Activated T-helper 9 cell treated with anti-CD3 and anti-CD28 coated beads, Interleukin-2, amount 50 U/mL, for 16 hours (primary cell): ENCODE results near the gene EVC.
"Not testable (repeated sequence)": the region's sequence is repeated elsewhere in the genome, so short reads cannot be mapped to it uniquely, and the experiment has no call there.

Source experiments
- DNase-seq: peaks from one replicate; pipeline ENCODE4 v3.0.0-alpha.2; 2020; ENCODE audit warnings: low read depth

Gene EVC

DNA sequence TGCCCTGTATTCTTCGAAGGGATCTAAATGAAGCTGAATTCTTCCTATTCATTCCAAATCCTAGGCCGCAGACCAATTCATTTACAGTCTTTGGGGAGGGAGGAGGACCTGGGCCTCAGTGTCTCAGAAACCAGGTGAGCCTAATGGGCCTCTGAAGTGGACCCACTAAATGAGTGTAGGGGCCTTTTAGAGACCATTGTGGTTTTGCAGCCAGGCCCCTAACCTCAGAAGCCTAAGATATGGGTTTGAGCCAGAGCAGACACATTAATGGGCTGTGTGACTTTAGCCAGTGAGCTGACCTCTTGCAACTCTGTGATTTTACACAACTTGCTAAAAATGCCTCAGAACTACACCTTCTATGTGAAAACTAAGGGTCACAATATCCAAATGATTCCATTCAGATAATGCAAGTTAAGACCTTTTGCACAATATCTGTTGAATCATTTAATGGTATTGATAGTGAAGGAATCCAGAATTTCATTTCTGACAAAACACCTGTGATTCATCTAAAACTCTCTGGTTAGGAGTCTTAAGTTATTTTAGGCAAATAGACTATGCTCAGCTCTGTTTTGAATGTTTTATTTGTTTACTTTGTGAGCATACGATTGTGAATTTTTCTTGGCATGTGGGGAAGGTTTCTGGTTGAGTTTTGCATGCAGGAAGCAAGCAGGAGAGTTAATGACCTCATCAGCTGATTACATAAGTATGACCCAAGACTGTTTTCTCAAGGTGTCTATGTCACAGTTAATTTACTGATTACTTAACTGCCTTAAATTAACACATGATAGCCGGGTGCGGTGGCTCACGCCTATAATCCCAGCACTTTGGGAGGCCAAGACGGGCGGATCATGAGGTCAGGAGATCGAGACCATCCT, 75.0 kb downstream of the EVC start:
- DNase-seq = no peak

DNA sequence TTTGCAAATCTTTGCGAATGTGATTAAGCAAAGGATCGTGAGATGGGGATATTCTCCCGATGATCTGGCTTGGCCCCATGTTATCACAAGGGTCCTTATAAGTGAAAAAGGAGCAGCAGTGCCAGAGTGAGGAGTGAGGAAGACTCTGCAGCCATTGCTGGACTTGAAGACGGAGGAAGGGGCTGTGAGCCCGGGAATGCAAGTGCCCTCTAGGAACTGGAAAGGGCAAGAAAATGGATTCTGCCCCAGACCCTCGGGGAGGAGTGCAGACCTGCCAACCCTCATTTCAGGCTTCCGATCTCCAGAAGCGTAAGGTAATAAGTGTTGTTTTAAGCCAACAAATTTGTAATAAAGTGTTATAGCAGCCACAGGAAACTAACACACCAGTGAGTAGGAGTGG, 76.3 kb downstream of the EVC start:
- no peak for DNase-seq

DNA sequence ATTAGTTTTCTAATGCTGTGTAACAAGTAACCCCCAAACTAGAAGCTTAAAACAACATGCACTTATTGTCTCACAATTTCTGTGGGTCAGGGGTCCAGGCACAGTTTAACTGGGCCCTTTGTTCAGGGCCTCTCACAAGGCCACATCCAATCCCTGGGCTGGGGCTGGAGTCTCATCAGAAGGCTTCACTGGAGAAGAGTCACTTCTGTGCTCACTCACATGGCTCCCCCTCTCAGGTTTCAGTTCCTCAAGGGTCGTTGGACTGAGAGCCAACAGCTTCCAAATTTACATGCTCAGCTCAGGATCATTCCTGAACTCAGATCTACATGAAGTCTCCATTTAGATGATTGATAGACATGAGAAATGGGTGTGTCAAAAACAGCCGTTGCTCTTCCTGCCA, 77.1 kb downstream of the EVC start:
- DNase-seq = no peak

DNA sequence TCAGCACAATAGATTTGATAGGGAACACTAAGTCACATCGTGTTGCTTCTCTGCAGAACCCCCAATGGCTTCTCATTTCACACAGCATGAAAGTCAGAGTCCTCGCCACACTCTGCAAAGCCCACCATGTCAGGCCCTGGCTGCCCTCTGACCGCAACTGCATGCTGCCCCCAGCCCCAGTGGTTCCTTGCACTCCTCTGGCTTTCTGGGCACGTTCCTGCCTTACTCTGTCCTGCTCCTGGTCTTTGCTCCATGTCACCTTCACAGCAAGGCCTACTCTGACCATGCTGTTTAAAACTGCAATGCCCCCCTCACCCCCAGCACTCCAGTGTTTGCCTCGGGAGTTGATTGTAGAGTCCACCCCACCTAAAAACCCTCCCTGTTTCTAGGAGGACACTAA, 78.1 kb downstream of the EVC start:
- DNase-seq = no peak

DNA sequence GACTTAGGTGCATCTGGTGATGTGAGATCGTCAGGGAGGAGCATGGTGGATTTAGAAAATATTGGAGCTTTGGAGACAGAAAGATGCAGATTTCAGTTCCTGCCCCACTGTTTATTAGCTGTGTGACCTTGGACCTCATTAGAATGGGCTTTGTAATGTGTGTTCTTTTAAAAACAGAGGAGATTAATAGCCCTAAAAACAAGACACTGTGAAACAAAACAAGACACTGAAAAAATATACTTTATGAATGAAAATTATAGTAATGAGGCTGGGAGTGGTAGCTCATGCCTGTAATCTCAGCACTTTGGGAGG, 79.5 kb downstream of the EVC start:
- DNase-seq = no peak

DNA sequence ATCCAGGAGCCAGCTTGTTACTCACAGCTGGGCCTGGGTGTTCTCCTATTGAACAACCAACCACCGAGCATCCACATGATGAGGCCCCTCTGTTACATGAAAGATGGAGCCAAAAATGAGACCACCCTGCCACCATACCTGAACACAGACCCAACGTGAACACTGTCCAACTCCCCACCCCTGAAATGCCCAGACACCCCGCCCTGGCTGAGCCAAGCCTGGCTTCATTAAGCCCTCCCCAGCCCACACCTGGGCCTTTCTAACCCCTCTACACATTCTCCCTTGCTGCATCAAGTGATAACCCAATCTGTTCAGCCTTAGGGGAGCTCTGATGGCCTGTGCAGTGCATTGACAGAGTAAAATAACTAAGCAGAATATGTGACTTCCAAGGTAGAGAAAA, 80.7 kb downstream of the EVC start:
- DNase-seq = no peak

DNA sequence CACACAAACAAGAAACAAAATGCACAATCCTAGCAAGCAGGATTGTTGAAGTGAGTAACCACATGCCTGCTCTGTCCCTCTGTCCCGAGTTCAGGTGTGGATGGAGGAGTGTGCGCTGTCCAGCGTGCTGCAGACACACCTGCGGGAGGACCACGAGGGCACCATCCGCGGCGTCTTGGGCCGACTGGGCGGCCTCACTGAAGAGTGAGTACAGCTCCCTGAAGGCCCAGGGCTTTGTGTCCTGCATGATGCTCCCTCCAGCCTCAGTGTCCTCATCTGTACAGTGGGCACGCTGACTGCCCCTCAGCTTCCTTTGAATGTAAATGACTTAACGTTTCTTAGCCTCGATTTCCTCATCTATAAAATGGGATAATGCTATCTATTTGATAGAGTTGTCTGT, 82.5 kb downstream of the EVC start:
- DNase-seq = no peak

DNA sequence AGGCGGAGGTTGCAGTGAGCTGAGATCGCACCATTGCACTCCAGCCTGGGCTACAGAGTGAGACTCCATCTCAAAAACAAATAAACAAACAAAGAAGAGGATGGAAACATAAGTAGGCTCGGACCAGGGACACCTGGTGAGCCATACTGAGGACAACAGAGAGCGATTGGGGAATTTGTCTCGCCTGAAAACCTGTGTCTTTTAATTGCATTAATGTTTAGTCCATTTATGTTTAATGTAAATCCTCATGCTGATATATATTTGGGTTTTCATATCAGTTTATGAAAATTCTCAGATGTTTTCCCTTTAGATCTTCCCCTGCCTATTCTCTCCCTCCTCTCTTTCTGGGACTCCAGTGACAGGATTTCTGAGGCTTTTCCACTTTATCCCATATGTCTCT, 84.6 kb downstream of the EVC start:
- DNase-seq = no peak

DNA sequence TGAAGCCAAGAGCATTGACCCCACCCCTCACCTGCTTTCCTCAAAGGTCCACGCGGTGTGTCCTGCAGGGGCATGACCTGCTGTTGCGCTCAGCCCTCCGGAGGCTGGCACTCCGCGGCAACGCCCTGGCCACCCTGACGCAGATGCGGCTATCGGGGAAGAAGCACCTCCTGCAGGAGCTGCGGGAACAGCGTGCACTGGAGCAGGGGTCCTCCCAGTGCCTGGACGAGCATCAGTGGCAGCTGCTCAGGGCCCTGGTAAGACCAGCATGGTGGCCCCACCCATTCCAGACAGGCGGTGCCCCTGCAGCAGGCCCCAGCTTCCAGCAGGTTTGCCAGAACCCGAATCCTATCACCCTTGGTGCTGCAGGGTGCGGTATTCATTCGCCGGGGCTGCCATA, 86.0 kb downstream of the EVC start:
- no peak for DNase-seq

DNA sequence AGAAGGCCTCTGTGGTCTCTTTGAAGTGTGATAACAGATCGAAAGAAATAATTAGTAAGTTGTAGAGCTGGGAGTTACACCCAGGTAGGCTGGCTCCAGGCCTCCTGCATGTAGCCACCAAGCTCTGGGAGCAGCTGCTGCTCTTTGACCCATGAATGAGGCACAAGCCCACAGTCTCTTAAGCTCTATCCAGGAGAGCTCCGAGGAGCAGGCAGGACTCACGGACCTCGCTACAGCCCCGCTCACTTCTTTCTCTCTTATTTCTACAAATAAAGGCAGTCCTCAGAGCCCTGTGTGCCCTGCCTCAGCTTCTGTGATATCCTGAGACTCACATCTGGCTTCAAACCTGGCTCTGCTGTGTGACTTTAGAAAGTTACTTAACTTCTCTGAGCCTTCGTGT, 86.9 kb downstream of the EVC start:
- DNase-seq = no peak

DNA sequence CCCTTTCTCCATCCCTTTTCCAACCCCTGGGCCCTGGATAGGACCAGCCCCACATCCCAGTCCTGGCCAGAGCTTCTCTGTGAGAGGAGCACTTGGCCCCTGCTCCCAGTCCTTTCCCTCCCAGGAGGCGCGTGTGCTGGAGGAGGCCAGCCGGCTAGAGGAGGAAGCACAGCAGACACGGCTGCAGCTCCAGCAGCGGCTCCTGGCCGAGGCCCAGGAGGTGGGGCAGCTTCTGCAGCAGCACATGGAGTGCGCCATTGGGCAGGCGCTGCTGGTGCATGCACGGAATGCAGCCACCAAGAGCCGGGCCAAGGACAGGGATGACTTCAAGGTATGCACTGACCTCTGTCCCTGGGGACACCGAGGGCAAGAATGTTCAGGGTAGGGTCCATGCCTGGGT, 87.5 kb downstream of the EVC start:
- DNase-seq = no peak

DNA sequence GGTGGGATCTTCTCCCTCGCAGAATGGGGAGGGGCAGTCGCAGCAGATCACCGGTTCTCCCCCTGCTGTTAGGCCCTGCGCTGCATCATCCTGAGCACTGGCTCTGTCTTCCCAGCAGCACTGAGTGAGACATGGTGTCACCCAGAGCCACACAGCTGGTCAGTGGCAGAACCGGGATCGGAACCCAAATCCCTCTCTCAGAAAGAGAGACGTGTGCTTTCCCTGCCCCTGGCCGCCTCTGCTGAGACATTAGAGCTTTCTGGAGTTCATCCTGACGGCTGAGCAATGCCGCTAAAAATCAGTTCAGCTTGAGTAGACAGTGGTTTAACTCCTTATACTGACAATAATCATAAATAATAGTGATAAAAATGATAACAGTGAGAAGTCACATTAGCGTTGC, 87.9 kb downstream of the EVC start:
- no peak for DNase-seq

DNA sequence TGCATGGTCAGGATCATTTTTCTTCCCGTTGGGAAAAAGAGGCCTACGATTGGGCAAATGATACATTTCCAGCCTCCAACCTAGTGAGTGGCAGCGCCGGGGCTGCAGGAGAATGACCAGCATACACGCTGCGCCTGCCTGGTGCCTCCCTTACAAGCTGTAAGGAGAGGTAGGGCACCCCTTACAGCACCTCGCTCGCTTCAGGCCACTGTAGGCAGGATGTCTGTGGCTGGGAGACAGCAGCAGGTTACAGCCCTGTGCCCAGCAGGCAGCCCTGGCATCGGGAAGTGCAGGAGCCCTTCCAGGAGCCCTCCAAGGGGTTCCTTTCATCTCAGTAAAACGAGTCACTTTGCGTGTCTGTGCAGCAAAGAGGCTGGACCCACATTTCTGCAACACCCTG, 88.4 kb downstream of the EVC start:
- no peak for DNase-seq

DNA sequence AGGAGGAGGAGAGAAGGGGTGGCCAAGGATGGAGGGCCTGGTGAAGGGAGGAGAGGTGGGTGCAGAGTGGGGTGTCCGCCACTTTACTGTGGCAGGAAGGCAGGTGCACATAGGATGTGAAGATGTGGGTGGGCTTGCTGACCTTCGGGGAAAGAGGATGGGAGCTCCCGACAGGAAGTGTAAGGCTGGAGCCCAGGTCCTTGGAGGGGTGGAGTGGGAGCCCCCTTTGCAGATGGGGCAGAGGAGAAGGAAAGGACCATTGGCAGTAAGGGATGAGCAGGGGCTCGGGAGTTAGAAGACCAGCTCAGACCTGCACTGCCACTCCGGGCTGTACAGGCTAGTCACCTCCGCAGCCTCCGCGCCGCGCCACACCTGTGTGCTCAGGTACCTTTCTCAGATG, 89.5 kb downstream of the EVC start:
- DNase-seq = no peak

DNA sequence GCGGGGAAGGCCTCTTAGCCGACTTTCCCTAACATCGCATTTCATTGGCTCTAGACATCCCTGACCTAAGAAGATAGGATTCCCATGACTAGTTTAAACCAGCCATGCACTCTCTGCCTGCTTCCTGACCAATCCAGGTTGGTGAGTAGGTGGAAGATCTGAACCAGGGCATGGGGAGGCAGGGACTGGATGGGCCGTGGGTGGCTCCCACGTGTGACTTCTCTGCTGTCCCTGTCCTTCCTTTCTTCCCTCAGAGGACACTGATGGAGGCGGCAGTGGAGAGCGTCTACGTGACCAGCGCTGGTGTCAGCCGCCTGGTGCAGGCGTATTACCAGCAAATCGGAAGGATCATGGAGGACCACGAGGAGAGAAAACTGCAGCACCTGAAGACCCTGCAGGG, 90.7 kb downstream of the EVC start:
- DNase-seq = no peak

DNA sequence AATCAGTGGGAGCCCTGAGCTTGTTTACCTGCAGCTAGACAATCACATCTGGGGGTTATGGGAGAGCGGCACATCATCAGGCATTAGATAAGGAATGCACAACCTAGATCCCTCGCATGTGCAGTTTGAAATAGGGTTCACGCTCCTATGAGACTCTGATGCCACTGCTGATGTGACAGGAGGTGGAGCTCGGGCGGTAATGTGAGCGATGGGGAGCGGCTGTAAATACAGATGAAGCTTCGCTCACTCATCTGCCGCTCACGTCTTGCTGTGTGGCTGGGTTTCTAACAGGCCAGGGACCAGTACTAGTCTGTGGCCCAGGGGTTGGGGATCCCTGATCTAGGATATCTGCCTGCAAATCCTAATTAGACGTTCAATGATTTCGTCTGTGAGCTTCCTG, 91.6 kb downstream of the EVC start:
- DNase-seq = no peak

DNA sequence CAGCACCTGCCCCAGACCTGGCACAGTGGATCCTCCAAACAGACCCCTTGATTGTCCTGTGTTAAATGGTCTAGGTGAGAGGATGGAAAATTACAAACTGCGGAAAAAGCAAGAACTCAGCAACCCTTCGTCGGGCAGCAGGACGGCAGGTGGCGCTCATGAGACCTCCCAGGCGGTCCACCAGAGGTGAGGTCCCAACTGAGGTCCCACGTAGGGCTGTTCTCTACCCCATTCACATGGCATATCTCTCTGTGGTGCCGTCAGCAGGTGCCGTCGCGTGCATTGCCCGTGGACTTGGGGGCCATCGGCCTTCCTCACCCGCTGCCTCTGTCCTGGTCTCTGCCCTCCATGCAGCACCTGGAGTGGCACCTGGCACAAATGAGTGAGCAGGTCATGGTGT, 93.7 kb downstream of the EVC start:
- DNase-seq = no peak

DNA sequence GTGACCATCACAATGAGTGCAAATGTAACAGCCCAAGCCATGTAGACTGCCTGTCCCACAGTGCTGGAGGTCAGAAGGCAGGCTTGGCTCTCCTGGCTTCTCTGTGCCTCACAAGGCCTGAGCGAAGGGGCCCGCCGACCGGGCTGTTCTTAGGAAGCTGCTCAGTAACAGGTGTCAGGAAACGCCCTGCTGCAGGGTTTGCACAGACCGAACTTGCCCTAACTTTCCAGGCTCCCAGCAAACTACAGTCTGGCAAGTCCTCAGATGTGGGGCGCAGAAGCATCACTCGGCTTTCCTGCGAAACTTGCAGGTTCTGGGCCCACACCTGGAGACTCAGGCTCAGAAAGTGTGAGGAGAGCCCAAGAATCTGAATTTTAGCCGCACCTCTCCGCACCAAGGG, 94.3 kb downstream of the EVC start:
- DNase-seq = no peak

DNA sequence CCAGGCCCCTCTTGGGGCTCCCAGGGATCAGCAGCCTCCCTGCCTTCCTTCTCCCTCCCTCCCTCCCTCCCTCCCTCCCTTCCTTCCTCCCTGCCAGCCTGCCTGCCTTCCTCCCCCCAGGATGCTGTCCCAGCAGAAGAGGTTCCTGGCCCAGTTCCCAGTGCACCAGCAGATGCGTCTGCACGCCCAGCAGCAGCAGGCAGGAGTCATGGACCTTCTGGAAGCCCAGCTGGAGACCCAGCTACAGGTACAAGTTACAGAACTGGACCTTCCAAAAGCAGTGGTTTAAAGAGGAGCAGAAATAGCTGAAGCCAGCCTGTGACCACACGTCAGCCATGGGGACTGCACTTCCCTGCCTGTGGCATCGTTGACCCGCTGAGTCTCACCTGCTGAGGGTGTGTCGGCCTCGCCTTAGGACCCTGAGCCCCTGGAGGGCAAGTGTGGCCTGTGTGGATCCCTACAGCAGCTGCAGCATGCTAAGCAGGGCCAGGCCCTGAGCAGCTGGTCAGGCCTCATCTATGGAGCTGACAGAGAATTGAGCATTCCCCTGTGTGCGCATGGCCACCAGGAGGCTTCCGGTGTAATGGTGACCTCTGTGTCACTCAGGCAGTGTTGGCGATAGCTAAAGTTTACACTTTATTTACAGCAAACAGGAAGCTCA, 97.2 kb downstream of the EVC start:
- no peak for DNase-seq

DNA sequence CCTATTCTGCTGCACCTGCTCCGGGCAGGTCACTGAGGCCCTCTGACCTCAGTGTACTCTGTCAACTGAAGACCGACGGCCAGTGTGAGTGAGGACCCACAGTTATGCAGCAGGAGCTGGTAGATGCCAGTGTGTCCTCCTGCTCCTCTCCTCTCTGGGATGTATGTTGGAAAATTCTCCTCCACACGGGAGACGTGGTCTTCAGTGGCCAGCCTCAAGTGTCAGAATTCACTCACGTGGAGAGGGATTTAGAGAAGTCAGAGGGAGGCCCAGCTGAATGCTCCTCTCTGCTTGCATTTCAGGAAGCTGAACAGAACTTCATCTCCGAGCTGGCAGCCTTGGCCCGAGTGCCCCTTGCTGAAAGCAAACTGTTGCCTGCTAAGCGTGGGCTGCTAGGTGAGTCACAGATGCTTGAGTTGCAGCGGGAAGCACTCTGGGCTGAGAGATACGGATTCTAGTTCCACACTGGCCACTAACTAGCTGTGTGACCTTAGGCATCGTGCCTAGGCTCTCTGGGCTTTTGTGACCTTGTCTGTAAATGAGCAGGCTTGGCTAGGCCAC, 98.3 kb downstream of the EVC start:
- no peak for DNase-seq

DNA sequence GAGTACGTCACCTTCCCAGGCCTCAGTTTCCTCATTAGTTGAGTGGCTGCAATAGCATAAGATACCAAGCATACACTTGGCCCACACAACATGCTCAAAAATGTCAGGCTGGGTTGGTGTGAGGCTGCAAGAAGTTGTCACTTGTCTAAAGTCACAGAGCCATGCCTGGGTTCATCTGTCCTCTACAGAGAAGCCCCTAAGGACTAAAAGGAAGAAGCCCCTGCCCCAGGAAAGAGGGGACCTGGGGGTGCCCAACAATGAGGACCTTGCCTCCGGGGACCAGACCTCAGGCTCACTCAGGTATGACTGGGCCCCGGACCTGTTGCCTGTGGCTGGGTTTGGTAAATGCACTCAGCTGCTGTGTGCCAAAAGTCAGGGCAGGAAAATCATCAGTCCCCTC, 99.2 kb downstream of the EVC start:
- DNase-seq = no peak

DNA sequence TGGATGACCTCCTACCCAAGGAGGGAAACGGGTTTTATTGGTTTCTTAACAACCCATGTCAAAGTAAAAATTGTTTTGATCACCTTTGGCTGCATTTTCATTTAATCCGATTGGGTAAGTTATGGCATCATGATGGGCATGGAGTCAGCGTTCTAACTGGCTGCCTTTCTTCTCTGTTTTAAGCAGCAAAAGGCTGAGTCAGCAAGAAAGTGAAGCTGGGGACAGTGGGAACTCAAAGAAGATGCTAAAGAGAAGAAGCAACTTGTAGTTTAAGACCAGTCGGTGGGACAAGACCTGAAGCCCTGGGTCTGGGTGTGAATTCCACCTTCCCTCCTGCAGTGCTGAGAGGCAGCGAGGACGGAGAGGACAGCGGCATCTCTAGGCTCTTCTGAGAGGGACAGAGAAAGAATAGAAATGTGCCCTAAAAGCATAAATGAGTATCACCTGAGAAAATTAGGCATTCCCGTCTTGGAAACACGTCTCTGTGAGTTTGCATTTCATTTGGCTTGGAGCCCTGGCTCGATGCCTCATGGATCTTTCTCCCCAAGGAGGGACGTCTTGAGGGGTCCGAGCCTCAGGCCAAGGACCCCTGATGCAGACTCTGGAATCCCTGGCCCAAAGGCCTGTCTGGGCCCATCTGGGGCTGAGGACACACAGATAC, 99.9 kb downstream of the EVC start:
- DNase-seq = no peak

DNA sequence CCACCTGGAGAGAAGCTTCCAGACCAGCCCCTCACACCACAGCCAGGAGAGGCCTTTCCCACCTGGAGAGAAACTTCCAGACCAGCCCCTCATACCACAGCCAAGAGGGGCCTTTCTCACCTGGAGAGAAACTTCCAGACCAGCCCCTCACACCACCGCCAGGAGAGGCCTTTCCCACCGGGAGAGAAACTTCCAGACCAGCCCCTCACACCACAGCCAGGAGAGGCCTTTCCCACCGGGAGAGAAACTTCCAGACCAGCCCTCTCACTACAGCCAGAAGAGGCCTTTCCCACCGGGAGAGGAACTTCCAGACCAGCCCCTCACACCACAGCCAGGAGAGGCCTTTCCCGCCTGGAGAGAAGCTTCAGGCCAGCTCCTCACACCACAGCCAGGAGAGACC, 101.1 kb downstream of the EVC start:
- DNase-seq = not testable (repeated sequence)
